Ecto neural progenitor cell (in vitro differentiated cells): Measurements from ENCODE around the gene ARHGEF1.

Experiments used
- DNase-seq: peaks from one replicate; pipeline ENCODE4 v3.0.0-alpha.2; 2018; ENCODE audit warnings: low spot score

Gene ARHGEF1

DNA sequence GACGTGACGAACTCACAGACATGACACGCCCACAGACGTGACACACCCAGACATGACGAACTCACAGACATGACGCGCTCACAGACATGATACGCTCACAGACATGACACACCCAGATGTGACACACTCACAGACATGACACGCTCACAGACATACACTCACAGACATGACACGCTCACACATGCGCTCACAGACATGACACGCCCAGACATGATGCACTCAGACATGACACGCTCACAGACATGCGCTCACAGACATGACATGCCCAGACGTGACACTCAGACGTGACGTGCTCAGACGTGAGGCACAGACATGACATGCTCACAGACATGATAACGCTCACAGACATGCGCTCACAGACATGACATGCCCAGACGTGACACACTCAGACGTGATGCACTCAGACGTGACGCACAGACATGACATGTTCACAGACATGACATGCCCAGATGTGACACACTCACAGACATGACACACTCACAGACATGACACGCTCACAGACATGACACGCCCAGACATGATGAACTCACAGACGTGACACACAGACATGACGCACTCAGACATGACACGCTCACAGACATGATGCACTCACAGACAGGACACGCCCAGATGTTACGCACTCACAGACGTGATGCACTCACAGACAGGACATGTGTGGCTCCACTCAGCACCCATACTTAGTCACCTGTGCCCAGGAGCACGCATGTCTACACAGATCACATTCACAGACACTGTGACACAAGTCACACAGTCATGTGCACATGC lies 37.1 kb downstream of the ARHGEF1 start:
- DNase-seq, result no peak

DNA sequence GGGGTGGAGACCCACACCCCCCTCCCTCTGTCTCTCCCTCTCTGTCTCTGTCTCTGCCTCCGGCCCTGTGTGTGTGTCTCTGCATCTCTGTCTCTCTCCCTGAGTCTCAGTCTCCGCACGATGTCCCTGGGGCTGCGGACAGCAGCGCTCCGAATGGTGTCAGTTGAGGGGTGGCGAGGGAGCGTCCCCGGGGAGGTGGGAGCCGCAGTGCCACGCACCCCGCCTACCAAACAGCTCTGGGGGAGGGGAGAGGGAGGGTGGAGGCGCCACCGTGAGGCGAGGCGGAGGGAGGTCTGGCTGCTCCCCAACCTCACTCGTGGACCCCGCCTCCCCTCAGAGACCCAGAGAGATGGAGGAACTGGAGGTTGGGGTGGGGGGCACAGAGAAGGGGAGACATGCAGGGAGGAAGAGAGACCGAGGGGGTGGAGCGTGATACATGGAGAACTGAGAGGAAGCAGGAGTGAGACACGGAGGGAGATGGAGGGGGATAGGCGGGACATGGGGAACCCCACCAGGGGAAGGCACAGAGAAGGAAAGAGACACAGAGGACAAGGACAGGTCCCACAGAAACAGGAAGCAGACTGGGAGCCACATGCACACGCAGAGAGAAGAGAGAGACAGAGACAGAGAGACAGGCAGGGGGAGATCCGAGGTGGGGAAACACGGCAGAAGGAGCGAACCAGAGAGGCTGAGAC lies 38.0 kb downstream of the ARHGEF1 start:
- DNase-seq, result no peak

DNA sequence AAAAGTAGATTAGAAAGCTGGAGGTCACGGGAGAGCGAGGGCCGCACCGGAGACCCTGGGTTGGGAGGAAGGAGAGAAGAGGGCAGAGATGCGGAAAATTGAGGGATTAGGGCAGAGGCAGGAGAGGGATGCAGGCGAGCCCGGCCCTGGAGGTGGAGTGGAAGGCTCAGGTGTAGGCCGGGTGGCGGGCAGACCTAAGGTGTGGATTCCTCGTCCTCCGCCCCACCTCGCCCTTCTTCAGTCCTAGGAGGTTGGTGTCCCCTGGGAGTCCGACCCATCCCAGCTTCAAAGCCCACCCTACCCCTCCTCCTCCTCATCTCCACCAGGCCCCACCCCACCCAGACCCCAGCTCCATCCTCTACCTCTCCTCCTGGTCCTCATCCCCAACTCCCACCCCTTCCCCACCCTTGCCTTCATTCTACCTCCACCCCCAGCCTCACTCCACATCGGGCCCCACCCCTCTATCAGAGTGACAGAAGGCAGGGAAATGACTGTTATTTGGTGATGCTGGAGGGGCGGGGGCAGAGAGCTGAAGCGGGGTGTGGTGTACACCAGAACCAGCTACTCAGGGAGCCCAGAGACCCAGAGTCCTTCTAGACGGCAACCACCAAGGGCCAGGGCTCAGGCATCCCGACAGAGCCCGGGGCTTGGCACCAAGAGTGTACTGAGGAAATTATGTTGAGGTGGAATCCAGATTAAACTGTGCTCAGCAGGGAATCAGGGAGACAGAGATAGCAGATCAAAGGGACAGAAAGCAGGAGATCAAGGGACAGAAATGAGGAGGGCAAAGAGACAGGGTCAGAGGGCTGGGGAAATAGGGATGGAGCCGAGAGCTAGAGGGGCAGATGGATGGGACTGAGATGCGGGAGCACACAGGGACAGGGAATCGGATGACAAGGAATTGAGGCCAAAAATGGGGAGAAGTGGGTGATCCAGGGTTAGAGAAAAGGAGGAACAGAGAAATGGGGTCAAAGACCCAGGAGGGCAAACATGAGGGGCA lies 38.9 kb downstream of the ARHGEF1 start:
- no peak for DNase-seq

DNA sequence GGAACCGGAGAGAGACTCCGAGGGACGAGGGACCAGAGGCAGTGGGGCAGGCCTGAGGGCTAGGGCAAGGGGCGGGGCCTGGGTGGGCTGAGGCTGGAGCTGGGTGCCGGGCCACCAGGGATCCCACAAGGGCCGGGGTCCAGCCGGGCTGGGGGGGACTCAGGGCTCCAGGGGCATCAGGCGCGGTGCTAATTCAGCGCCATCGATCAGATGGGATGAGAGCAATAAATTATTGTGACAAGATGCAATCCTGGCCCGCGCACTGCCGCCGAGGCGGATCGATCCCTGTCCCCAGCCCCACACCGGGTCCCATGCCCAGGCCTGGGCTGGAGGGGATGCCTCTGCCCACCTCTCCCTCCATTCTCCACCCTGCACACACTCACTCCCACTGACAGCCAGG lies 39.6 kb downstream of the ARHGEF1 start:
- no peak for DNase-seq

DNA sequence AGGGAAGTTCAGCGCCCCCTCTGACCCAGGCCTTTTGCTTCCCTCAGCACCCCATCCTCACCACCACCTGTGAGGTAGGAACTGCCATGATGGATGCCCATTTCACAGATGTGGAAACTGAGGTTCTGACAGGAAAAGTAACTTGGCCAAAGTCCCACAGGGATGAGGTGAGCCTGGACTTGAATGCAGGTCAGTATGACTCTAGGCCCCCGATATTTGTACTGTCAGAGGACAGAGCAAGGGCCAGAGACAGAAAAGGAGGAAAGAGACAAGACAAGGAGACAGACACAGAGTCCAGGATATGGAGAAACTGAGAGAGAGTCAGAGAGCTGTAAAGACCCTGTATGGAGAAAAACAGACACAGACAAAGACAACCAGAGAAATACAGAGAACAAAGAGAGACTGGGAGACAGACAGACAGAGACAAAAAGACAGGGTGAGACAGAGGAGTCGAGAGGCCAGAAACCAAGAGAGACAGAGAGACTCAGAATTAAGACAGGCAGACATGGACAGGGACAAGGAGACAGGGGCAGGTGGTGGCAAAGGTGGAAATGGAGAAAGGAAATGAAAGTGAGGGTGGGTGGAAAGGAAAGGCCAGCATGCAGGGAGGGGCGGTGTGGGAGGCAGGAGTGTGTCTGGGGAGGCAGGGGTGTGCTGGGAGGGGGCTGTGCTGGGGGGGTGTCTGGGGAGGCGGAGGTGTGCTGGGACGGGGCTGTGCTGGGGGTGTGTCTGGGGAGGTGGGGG lies 40.2 kb downstream of the ARHGEF1 start:
- no peak for DNase-seq

DNA sequence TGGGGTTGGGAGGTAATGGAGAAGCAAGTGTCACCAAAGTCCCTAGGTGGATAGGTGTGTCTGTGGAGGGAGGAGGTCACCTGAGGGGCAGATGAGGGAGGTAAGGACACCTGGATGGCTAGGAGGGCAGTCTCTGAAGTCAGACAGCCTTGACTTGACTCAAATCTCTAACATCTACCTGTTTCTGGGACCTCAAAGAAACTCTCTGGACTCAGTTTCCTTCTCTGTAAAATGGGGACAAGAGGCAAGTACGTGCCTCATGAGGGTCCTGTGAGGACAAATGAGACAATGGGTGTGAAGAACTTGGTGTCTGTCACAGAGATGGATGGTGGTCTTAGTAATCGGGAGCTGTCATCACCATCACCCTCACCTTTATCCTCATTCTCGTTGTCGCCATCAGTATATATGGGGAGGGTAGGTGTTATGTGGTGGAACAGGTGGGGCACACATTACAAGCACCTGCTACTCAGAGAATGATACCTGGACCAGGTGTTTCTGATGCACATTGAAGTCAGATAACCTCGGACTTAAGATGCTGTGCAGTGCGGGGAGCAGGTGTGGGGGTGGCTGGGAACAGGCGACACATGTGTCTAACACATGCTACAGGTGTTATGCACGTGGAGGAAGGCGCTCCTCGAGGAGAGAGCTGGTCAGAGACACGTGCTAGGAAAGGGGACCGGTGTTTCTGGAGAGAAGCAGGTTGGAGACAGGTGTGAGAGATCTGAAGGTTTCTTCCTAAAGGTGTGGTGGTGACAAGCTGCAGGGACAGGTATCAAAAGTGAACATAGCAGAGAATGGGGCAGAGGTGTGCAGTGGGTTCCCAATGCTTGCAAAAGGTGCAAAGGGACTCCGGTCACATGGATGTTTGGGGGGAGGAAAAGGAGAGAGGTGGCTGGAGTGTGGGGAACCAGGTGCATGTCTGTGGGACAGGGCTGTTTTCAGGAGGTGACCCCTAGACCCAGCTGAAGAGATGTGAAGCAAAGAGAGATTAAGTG lies 41.5 kb downstream of the ARHGEF1 start:
- DNase-seq, result no peak

DNA sequence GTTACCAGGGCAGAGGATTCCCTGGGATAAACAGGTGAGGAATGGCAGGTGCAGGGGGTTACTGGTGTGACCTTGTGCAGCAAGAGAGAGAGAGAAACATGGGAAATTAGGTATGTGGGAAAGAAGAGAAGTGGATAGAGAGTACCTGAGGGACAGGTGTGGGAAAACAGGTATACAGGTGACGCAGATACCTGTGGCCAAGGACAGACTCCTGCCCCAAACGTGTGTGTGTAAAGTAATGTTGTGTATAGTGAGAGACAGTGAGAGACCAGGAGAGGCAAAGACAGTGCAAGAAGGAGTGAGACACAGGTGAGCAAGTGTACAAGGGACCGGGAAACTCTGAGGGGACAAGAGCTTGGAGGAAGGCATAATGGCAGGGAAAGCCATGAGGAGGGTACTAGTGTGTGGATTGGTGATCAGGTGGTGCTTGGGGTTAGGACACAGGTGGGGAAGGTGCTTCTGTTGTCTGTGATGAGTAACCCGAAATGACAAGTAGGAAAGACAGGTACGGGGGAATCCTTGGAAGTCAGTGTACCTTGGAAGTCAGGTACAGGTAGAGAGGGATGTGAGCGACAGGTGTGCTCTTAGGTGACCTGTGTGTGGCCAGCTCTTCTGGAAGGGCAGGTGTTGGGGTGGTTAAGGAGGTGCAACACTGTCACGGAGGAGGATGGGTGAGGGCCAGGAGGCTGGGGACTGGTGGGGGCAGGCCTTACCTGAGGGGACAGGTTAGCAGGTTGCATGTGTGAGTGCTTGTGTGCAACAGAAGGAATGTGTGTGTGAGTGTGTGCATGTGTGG lies 42.4 kb downstream of the ARHGEF1 start:
- no peak for DNase-seq

DNA sequence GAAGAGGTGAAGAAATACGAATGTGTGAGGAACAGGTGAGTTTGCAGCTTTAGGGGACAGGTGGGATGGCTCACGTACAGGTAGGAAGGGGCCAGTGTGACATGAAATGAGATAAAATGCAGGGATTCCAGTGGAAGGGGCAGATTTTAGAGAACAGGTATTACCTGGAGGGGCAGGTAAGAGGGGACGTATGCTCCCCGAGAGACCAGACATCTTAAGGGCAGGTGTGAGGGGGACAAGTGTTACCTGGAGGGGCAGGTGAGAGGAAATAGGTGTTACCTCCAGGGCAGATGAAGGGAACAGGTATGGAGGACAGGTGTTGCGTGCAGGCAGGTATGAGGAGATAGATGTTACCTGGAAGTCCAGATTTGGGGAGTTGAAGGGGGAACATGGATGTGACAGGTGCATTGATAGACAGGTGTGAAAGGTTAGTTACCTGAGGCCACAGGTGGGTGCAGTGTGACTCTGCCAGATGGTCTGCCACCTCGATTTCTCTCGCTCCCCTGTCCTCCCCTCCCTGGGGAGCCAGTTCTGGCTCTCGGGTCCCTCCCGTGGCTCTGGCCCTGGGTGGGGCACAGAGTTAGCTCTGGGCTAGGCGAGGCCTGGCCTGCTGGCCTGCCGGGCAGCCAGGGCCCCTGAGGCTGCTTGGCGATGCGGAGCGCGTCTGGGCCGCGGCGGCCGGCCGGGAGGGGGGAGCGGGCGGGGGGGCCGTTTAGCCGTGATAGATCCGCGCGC lies 43.2 kb downstream of the ARHGEF1 start:
- no peak for DNase-seq

DNA sequence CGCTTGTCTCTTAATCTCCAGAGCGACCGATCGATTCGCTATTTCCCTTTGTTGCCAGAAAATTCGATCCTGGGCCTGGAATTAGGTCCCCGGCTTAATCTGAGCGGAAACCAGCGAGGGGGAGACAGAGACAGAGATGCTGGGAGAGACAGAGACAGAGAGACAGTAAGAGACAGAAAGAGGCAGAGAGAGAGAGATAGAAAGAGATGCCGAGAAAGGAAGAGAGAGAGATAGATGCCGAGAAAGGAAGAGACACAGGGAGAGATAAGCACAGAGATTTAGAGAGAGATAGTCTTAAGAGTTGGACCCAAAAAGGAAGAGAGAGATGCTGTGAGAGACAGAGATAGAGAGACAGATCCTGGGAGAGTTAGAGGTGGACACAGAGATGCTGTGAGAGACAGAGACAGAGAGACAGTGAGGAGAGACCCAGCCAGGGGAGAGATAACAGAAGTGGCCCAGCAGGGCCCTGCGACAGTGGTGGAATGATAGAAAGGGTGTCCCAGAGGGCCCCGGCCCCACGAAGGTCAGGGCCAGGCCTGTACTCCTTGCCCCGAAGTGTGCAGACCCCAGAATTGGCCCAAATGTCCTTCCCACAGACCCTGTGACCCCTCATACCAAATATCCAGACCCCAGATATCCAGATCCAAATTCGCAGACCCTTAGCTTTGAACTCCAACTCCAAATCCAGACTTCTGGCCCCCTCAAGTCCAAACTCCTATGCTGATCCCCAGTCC lies 43.9 kb downstream of the ARHGEF1 start:
- DNase-seq, result no peak

DNA sequence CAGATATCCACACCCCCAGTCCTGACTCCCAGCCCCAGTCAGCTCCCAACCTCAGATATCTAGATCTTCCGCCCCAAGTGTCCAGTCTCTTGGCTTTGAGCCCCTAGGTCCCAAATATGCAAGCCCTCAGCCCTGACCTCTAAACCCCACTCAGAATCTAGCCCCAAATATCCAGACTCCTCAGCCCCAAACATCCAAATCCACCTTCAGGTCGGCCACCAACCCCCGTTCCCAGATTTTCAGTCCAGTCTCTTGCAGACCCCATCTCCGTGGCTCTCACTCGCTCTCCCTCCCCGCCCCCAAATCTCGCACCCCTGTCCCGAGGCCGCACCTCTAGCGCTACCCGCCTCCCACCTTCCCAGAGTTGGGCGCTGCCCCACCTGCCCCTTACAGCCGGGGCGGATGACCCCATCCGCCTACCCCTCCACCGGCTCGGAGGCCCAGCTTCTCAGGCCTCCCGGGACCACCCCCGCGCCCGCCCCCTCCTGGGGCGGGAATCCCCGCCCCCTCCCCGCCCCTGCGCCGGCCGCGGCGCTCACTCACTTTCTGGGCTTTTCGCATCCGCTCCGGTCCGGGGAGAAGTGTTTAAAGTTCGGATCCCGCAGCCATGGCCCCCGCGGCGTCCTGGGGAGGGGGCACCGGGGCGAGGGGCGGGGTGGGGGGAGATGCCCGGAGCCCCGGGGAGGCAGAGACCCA lies 44.7 kb downstream of the ARHGEF1 start:
- DNase-seq, result no peak

DNA sequence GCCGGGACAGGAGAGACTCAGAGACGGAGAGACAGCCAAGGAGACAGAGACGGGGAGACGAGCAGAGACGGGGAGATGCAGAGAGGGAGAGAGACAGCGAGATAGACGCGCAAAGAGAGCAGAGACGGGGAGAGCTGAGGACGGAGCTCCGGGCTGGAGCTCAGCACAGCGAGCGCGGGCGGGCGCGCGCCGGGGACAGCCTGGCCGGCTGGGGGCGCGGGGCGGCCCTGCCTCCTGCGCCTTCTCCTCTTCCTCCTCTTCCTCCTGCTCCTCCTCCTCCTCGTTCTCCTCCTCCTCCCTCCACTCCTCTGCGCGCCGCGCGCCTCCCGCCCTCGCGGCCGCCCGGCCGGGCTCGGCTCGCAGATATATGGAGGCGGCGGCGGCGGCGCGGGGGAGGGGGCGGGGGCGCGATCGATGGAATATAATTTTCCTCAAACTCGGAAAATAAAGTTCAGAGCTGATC lies 45.3 kb downstream of the ARHGEF1 start, which contains the start of gene ERFL:
TSS of gene ERFL (minus strand) at position 229 of the 463 bp plus-strand sequence. CDS start 15,530 bp downstream, outside the sequence.
- no peak for DNase-seq

DNA sequence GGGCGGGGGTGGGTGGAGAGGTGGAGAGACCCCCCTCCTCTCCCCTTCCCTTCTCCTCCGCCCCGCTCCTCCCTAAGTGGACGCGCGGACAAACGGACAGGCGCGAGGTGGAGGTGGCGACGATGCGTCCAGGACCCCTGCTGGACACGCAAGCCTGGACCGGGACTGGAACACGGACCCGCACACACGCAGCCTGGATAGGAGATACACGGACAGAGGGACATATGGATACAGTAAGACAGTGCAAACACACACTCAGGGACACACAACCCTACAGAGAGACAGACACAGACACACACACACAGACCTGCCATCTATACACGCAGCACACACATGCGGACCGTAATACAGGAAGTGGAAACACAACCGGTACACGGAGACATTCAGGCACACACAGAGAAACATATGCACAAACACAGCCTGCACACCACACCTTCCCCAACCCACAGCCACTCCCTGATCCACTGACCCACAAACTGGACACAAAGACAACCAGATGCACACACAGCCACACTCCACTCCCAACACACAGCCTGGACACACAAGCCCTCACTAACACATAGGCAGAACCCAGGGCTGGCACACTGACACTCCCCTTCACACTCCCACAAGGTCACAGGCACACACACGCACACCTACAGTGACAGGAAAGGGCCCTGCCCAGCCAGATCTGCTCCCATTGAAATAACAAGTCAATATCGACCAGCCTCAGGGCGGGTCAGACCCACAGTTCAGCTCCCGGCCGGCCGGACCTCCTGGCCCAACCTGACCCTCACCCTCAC lies 46.0 kb downstream of the ARHGEF1 start:
- DNase-seq, result no peak

DNA sequence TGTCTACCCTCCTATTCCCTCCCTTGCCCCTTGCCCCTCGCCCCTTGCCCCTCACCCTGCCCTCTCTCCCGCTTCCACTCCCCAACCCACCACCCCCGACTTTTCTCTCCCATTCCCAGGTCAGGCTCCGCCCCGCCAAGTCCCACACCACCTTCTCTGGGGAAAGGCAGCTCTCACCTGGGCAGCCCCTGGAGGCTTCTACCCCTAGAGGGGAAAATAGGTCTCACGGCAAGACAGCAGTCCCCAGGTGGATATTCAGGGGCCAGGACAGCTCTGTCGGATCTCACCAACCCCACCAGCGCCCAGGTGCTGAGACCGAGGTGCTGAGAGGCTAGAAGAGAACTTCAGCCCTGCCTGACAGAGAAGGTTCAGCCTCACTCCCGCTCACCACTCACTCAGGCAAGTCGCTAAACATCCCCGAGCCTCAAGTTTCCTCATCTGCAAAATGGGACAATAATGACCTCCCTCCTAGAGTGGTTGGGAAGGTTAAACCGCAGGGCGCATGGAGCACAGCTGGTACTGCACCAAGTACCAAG lies 46.6 kb downstream of the ARHGEF1 start:
- DNase-seq, result no peak

DNA sequence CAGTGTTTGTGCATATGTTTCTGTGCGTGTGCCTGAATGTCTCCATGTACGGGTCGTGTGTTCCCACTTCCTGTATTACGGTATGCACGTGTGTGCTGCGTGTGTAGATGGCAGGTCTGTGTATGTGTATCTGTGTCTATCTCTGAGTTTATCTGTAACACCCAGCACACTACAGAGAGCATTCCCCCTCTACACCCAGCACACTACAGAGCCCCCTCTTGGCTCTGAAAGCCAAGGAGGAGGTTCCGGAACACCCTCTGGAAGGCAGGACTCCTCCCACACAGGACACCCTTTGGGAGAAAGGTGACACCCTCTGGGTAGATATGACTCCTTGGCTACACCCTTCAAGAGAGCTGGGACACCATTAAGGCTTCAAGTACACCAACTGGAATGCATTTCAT lies 47.3 kb downstream of the ARHGEF1 start:
- DNase-seq, result no peak

DNA sequence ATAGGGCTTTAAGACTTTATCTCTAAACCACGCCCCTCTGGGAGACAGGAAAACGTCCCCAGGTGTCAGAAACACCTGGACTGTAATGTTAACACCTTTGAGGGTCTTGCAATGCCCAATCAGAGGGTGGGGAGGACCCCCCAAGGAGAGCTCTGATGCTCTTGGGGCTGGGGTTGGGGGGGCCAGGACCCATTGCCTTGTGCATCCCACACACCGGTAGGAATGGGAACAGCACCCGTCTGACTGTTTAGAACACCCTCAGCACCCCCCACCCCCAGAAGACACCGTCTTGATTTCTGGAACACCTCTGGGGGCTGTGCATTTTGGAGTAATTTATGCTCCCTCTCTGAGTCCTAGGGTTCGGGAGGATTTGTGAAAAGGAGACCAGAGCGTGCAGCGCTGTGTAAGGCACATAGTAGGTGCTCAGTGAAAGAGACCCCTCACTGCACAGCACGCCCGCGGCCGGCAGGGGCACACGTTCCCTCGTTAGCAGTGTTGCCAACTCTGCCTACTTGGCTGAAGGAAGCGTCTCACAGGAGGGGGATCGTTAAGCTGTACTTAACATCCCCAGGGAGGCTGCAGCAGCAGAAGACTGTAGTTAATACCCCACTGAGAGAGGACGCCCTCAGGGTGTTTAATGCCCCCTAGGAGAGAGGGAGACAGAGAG lies 48.1 kb downstream of the ARHGEF1 start:
- no peak for DNase-seq

DNA sequence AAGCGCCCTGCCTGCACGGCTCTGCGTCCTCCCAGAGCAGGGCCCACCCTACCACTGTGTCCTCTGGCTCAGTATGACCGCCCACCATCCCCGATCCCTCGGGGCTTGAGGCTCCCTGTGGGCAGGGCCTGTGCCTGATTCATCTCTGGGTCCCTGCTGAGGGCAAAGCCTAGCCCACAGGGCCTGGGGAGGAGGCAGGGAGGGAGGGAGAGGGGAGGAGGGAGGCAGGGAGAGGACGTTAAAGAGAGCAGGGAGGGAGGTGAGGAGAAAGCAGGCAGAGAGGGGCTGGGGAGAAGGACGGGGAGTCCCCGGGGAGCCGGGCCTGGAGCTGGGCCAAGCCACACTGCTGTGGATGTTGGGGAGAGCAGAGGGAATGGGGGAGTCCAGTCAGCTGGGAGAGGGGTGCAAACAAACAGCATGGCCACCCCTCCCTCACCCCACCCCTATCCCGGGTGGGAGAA lies 49.3 kb downstream of the ARHGEF1 start:
- DNase-seq, result no peak
